Lung (tissue), 12 donors: ENCODE data around the gene HOMER2. TPM values are rescaled to one million over a fixed set of nuclear protein-coding genes. Genes with fewer than 3 reads are reported as not detected.
"Not testable (repeated sequence)": the region's sequence is repeated elsewhere in the genome, so short reads cannot be mapped to it uniquely, and the experiment has no call there.

ENCODE experiments used
- ATAC-seq: fragments of 200-7000 bp; cut with Tn5 transposase; one replicate; pipeline ENCODE4 v1.9.1; 2020; ENCODE audit warnings: moderate number of reproducible peaks; ENCODE audit not compliant: insufficient read depth, low FRiP score
- DNase-seq, 3 donors: peaks; one replicate each; pipeline ENCODE4 v3.0.0-alpha.2; 2013 to 2017
- H3K27ac ChIP-seq, 2 donors: one replicate each; pipeline ENCODE4 v1.5.1; 2013; ENCODE audit warnings: mild to moderate bottlenecking in 2 of 2, moderate library complexity in 2 of 2, control low read depth in 1 of 2, inconsistent platforms in 1 of 2, low read depth in 1 of 2, low read length in 1 of 2
- H3K27me3 ChIP-seq, 3 donors: one replicate each; pipeline ENCODE4 v1.5.1; 2013; ENCODE audit warnings: low read length in 2 of 3; ENCODE audit not compliant: control insufficient read depth in 3 of 3, insufficient read depth in 3 of 3
- H3K36me3 ChIP-seq, 4 donors: one replicate each; pipeline ENCODE4 v1.5.1; 2013; ENCODE audit warnings: low read length in 4 of 4, mild to moderate bottlenecking in 1 of 4, moderate library complexity in 1 of 4; ENCODE audit not compliant: control insufficient read depth in 4 of 4, insufficient read depth in 4 of 4
- H3K4me1 ChIP-seq, 5 donors: one replicate each; pipeline ENCODE4 v1.5.1; 2013; ENCODE audit warnings: low read length in 5 of 5, mild to moderate bottlenecking in 2 of 5, moderate library complexity in 1 of 5; ENCODE audit not compliant: control insufficient read depth in 5 of 5, insufficient read depth in 5 of 5
- H3K4me3 ChIP-seq: one replicate; pipeline ENCODE4 v1.5.1; 2013; ENCODE audit warnings: mild to moderate bottlenecking, control low read depth, moderate library complexity
- H3K9ac ChIP-seq, 2 donors: one replicate each; pipeline ENCODE4 v1.5.1; 2013; ENCODE audit warnings: low read length in 2 of 2, control low read depth in 1 of 2; ENCODE audit not compliant: insufficient read depth in 1 of 2
- H3K9me3 ChIP-seq, 4 donors: one replicate each; pipeline ENCODE4 v1.5.1; 2013; ENCODE audit warnings: low read length in 3 of 4, mild to moderate bottlenecking in 1 of 4, moderate library complexity in 1 of 4; ENCODE audit not compliant: control insufficient read depth in 4 of 4, insufficient read depth in 3 of 4
- CTCF ChIP-seq: IDR thresholded peaks from 2 replicates; pipeline ENCODE4 v1.5.1; 2012; ENCODE audit warnings: mild to moderate bottlenecking; ENCODE audit errors: control extremely low read depth, extremely low read depth
- WGBS, 2 donors: extraction: QIAGEN DNeasy Blood & Tissue Kit; methylation state at CpG; one replicate each; pipeline ENCODE4 v1.1.7; 2013; 5-methylcytosine and 5-hydroxymethylcytosine counted together
- polyA plus RNA-seq, 2 donors: library from polyadenylated mRNA; stranded (reverse); fragments of 200-250 nt; gene quantifications; one replicate each; pipeline ENCODE4 v1.2.1, GENCODE V29; 2013
- total RNA-seq, 2 donors: library from RNA; depleted of rRNA in 1 of 2; stranded (reverse); fragments of >200 nt in 1 of 2; gene quantifications; one replicate each; pipeline ENCODE4 v1.2.1, GENCODE V29; 2014 to 2021
- donor health status: control.
- donor health status: control.
- donor health status: Bipolar disorder and iron deficiency.
- donor health status: healthy.
- donor health status: DM: yes; HTN: yes; CAD: no.

Gene HOMER2
- total and polyA plus RNA-seq, 4 donors, result 7.5 to 18.1 (median 11.6) TPM

GRCh38 chr15:82942691-82943090 lies 9.8 kb downstream of the HOMER2 start:
- peaks cover 0 to 7% (median 0%) of the 10 kb centered on the region in 5 donors for H3K4me1 ChIP-seq
- no peak overlapping the region for H3K27ac ChIP-seq
- no peaks in the 10 kb centered on the region for H3K36me3 ChIP-seq
- peak; percentile 61 to 78 (median 62) for DNase-seq
- 67 to 79% methylated on average over 8 of the region's 8 CpGs for WGBS, 2 donors
- H3K9me3 ChIP-seq, result no peaks in the 10 kb centered on the region
- no peak for TF ChIP-seq CTCF
- ATAC-seq, result peak; percentile 81
- no peak overlapping the region for H3K4me3 ChIP-seq
- peaks cover 0 to 3% (median 0%) of the 10 kb centered on the region in 3 donors for H3K27me3 ChIP-seq
- no peak overlapping the region for H3K9ac ChIP-seq

GRCh38 chr15:82939678-82940077 lies 12.8 kb downstream of the HOMER2 start:
- not testable (repeated sequence) for H3K9me3 ChIP-seq, ATAC-seq, H3K9ac ChIP-seq, H3K36me3 ChIP-seq, H3K27ac ChIP-seq, H3K4me3 ChIP-seq, H3K27me3 ChIP-seq, DNase-seq
- 94 to 97% methylated on average over 6 of the region's 6 CpGs for WGBS, 2 donors
- peaks cover 0 to 13% (median 0%) of the 10 kb centered on the region in 5 donors for H3K4me1 ChIP-seq

- TF ChIP-seq CTCF, result no peak
- ATAC-seq (no peak), DNase-seq (no peak)
- Histone ChIP-seq H3K27ac (no peak overlapping the region), H3K4me1 (peaks cover 0 to 13% (median 0%) of the 10 kb centered on the region in 5 donors), H3K4me3 (no peak overlapping the region), H3K36me3 (no peaks in the 10 kb centered on the region), H3K9ac (no peak overlapping the region), H3K27me3 (no peaks in the 10 kb centered on the region), H3K9me3 (no peaks in the 10 kb centered on the region)
- 93 to 95% methylated on average over 5 of the region's 5 CpGs for WGBS, 2 donors
These were observed 14.8 kb downstream of the HOMER2 start for GRCh38 chr15:82937712-82938058.

GRCh38 chr15:82936966-82937711 lies 15.4 kb downstream of the HOMER2 start:
- Histone ChIP-seq H3K4me1 (peaks cover 0 to 8% (median 0%) of the 10 kb centered on the region in 5 donors), H3K9me3 (no peaks in the 10 kb centered on the region), H3K4me3 (no peak overlapping the region), H3K27me3 (no peaks in the 10 kb centered on the region), H3K36me3 (no peaks in the 10 kb centered on the region), H3K9ac (no peak overlapping the region), H3K27ac (no peak overlapping the region)
- no peak for TF ChIP-seq CTCF
- no peak for ATAC-seq
- DNase-seq, result no peak
- 73 to 81% methylated on average over 4 of the region's 4 CpGs for WGBS, 2 donors
